Natural killer cell (primary cell): ENCODE data around the gene TMEM82. TPM values are rescaled to one million over a fixed set of nuclear protein-coding genes. Genes with fewer than 3 reads are reported as not detected.

Experiments
- ATAC-seq, 3 donors: fragments of 150-1000 bp in 2 of 3; fragments of 200-7000 bp in 1 of 3; cut with Tn5 transposase; 1 replicate in 1 of 3; 2 replicates in 2 of 3; pipeline ENCODE4 v1.10.0; 2021; ENCODE audit warnings: mild to moderate bottlenecking in 2 of 3, moderate library complexity in 2 of 3
- DNase-seq, 2 donors: peaks; one replicate each; pipeline versions ENCODE4 v3.0.0 to v3.0.0-alpha.2; 2013 to 2021; ENCODE audit warnings: mixed read lengths in 1 of 2
- H3K27ac ChIP-seq: one replicate; pipeline ENCODE4 v1.5.1; 2013; ENCODE audit warnings: mild to moderate bottlenecking, low read length
- H3K27me3 ChIP-seq: one replicate; pipeline ENCODE4 v1.6.1; 2013; ENCODE audit warnings: low read length; ENCODE audit not compliant: control insufficient read depth, insufficient read depth
- H3K36me3 ChIP-seq: one replicate; pipeline ENCODE4 v1.6.1; 2013; ENCODE audit warnings: low read length; ENCODE audit not compliant: control insufficient read depth, insufficient read depth
- H3K4me1 ChIP-seq: one replicate; pipeline ENCODE4 v1.6.1; 2013; ENCODE audit warnings: low read length; ENCODE audit not compliant: control insufficient read depth, insufficient read depth
- H3K4me3 ChIP-seq: one replicate; pipeline ENCODE4 v1.5.1; 2013; ENCODE audit warnings: low read length
- H3K9me3 ChIP-seq: one replicate; pipeline ENCODE4 v1.6.1; 2013; ENCODE audit warnings: low read length; ENCODE audit not compliant: control insufficient read depth, insufficient read depth
- H3K27ac Mint-ChIP-seq, 2 donors: one replicate each; pipeline ENCODE4 v1.8.0; 2022; ENCODE audit warnings: mild to moderate bottlenecking in 2 of 2, mixed read lengths in 2 of 2, moderate library complexity in 1 of 2
- H3K27me3 Mint-ChIP-seq, 2 donors: one replicate each; pipeline ENCODE4 v1.8.0; 2022; ENCODE audit warnings: low read depth in 2 of 2, mixed read lengths in 2 of 2
- H3K36me3 Mint-ChIP-seq: one replicate; pipeline ENCODE4 v1.8.0; 2022; ENCODE audit warnings: mixed read lengths
- H3K4me1 Mint-ChIP-seq, 2 donors: one replicate each; pipeline ENCODE4 v1.8.0; 2022; ENCODE audit warnings: mixed read lengths in 2 of 2
- H3K4me3 Mint-ChIP-seq: one replicate; pipeline ENCODE4 v1.8.0; 2022; ENCODE audit warnings: mild to moderate bottlenecking, moderate library complexity, mixed read lengths
- H3K9me3 Mint-ChIP-seq, 2 donors: one replicate each; pipeline ENCODE4 v1.8.0; 2022; ENCODE audit warnings: mixed read lengths in 2 of 2
- CTCF ChIP-seq: fragments of 200-600 bp; IDR thresholded peaks from one replicate; pipeline ENCODE4 v1.8.0; 2022; ENCODE audit warnings: antibody characterized with exemption
- WGBS: methylation state at CpG from one replicate; pipeline ENCODE4 v1.1.7; 2013; ENCODE audit warnings: missing lambda C conversion rate; ENCODE audit not compliant: insufficient coverage; 5-methylcytosine and 5-hydroxymethylcytosine counted together
- intact Hi-C: fragments of 100-400 bp; cut with micrococcal nuclease; formaldehyde crosslinking; loops from one replicate; pipeline ENCODE4 v1.14.2; 2022
- total RNA-seq, 4 donors: library from RNA; stranded (reverse); fragments of 120-200 nt in 1 of 4; gene quantifications; one replicate each; pipeline versions ENCODE4 v1.2.3 to v1.2.4, GENCODE V29; 2013 to 2022

The TMEM82 gene
- total RNA-seq, 3 donors from 2014 or later (not counting 1 experiment from before 2014, with no cell fraction given): not detected

GRCh38 chr1:15703562-15703961 is 38.7 kb upstream of the TMEM82 start:
- H3K36me3 ChIP-seq: no peaks in the 10 kb centered on the region
- Mint-ChIP-seq H3K27me3 (no peaks in the 10 kb centered on the region), H3K4me3 (no peak overlapping the region), H3K27ac (no peak overlapping the region), H3K9me3 (no peaks in the 10 kb centered on the region), H3K4me1 (peaks cover 8 to 26% of the 10 kb centered on the region in 2 donors), H3K36me3 (no peaks in the 10 kb centered on the region)
- TF ChIP-seq CTCF: no peak
- ATAC-seq (no peak), DNase-seq (no peak)
- H3K27me3 ChIP-seq: no peaks in the 10 kb centered on the region
- intact Hi-C loops: no loop called here
- no peaks in the 10 kb centered on the region for H3K4me1 ChIP-seq
- H3K9me3 ChIP-seq: no peaks in the 10 kb centered on the region
- H3K4me3 ChIP-seq: no peak overlapping the region
- 95% methylated on average over 9 of the region's 9 CpGs for WGBS
- H3K27ac ChIP-seq: no peak overlapping the region

GRCh38 chr1:15704526-15705183 is 37.6 kb upstream of the TMEM82 start:
- H3K4me1 ChIP-seq: no peaks in the 10 kb centered on the region
- intact Hi-C loops: no loop called here
- H3K9me3 ChIP-seq: no peaks in the 10 kb centered on the region
- no peak overlapping the region for H3K4me3 ChIP-seq
- Mint-ChIP-seq H3K4me3 (no peak overlapping the region), H3K27me3 (no peaks in the 10 kb centered on the region), H3K36me3 (no peaks in the 10 kb centered on the region), H3K27ac (peak overlapping the region in 1 of 2 donors; percentile 1), H3K9me3 (no peaks in the 10 kb centered on the region), H3K4me1 (peaks cover 8 to 28% of the 10 kb centered on the region in 2 donors)
- no peak for ATAC-seq
- TF ChIP-seq CTCF: no peak
- H3K27ac ChIP-seq: no peak overlapping the region
- 97% methylated on average over 15 of the region's 17 CpGs for WGBS
- H3K36me3 ChIP-seq: no peaks in the 10 kb centered on the region
- DNase-seq: no peak
- H3K27me3 ChIP-seq: no peaks in the 10 kb centered on the region

GRCh38 chr1:15705184-15705566 is 37.1 kb upstream of the TMEM82 start:
- TF ChIP-seq CTCF: no peak
- Histone ChIP-seq H3K9me3 (no peaks in the 10 kb centered on the region), H3K27me3 (no peaks in the 10 kb centered on the region), H3K27ac (no peak overlapping the region), H3K4me3 (no peak overlapping the region), H3K36me3 (no peaks in the 10 kb centered on the region), H3K4me1 (no peaks in the 10 kb centered on the region)
- ATAC-seq (no peak), DNase-seq (no peak)
- peaks cover 8 to 29% of the 10 kb centered on the region in 2 donors for H3K4me1 Mint-ChIP-seq
- H3K4me3 Mint-ChIP-seq: no peak overlapping the region
- intact Hi-C loops: no loop called here
- no peaks in the 10 kb centered on the region for H3K27me3 Mint-ChIP-seq
- H3K27ac Mint-ChIP-seq: no peak overlapping the region
- WGBS: 97% methylated on average over 11 of the region's 11 CpGs
- no peaks in the 10 kb centered on the region for H3K36me3 Mint-ChIP-seq
- H3K9me3 Mint-ChIP-seq: no peaks in the 10 kb centered on the region

GRCh38 chr1:15706751-15707150 is 35.5 kb upstream of the TMEM82 start:
- intact Hi-C loops: no loop called here
- no peak for TF ChIP-seq CTCF
- no peak for DNase-seq
- no peak overlapping the region for H3K4me3 ChIP-seq
- no peak for ATAC-seq
- H3K27ac ChIP-seq: no peak overlapping the region
- H3K36me3 ChIP-seq: no peaks in the 10 kb centered on the region
- 98% methylated on average over 7 of the region's 7 CpGs for WGBS
- no peaks in the 10 kb centered on the region for H3K4me1 ChIP-seq
- H3K9me3 ChIP-seq: no peaks in the 10 kb centered on the region
- Mint-ChIP-seq H3K4me3 (no peak overlapping the region), H3K36me3 (no peaks in the 10 kb centered on the region), H3K27me3 (no peaks in the 10 kb centered on the region), H3K9me3 (no peaks in the 10 kb centered on the region), H3K4me1 (peaks cover 13 to 32% of the 10 kb centered on the region in 2 donors), H3K27ac (no peak overlapping the region)
- H3K27me3 ChIP-seq: no peaks in the 10 kb centered on the region
